ENCODE results near the gene KPNA6. TPM values are rescaled to one million over a fixed set of nuclear protein-coding genes. Genes with fewer than 3 reads are reported as not detected.

KPNA6 gene
- total and polyA plus RNA-seq, 10 of the 15 experiments (the other 5 are each of a cell fraction or from before 2014, with no cell fraction given): 11.1 to 55.6 (median 25.9) TPM

DNA sequence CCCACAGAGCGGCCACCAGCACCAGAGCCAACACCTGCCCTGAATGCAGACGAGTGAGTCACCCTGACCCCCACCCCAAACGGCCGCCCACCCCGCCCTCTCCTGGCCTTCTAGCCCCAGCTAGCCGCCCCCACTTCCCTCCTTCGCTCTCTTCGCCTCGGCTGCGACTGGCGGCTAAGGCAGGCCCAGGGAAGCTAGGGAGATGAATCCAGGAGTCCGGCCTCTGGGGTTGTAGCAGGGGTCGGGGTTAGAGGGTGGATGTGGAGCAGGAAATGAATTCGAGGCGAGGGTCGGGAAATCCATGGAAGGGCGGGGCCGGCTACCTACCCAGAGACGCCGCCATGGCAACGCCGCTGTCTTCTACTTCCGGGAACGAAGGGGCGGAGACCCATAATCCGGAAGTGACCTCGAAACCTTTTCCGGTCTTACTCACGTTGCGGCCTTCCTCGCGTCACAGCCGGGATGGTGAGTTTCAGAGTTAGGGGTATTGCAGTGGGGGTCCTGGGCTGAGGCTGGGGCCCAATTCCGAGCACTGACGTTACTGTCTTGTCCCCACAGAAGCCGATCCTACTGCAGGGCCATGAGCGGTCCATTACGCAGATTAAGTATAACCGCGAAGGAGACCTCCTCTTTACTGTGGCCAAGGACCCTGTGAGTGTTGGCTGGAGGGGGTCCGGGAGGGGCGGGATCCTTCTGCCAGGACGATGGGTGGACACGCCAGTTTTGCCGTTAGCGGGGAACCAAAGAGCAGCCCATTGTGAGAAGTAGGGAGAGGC is 114.3 kb downstream of the KPNA6 start, which contains the start of the genes EIF3I and TMEM234 (continued):
- TF ChIP-seq SMAD1 (IDR thresholded peaks at IDR 0.05; ENCODE audit: low read depth, partially characterized antibody) (peak; percentile 57), ASH2L (IDR thresholded peaks at IDR 0.05; ENCODE audit: borderline replicate concordance, low read depth) (no peak), BCL11A (IDR thresholded peaks at IDR 0.05; ENCODE audit: low read depth, low read length) (no peak), HDAC2 (IDR thresholded peaks at IDR 0.05) (no peak), SPI1 (IDR thresholded peaks at IDR 0.05; ENCODE audit: borderline replicate concordance, insufficient read depth, low read depth, low read length) (0 out of 2 replicates have a peak, but pooled peaks have one; percentile 25), LARP7 (IDR thresholded peaks at IDR 0.05) (no peak), STAT3 (IDR thresholded peaks at IDR 0.05; ENCODE audit: low read depth, low read length) (no peak), MEF2B (IDR thresholded peaks at IDR 0.05; ENCODE audit: partially characterized antibody, poor library complexity, severe bottlenecking) (peak; percentile 56), MEF2A (IDR thresholded peaks at IDR 0.05; ENCODE audit: insufficient read depth, low read depth, low read length) (no peak), BRCA1 (IDR thresholded peaks at IDR 0.05; ENCODE audit: low read depth, low read length) (no peak)
- TF ChIP-seq, protein P1, sequence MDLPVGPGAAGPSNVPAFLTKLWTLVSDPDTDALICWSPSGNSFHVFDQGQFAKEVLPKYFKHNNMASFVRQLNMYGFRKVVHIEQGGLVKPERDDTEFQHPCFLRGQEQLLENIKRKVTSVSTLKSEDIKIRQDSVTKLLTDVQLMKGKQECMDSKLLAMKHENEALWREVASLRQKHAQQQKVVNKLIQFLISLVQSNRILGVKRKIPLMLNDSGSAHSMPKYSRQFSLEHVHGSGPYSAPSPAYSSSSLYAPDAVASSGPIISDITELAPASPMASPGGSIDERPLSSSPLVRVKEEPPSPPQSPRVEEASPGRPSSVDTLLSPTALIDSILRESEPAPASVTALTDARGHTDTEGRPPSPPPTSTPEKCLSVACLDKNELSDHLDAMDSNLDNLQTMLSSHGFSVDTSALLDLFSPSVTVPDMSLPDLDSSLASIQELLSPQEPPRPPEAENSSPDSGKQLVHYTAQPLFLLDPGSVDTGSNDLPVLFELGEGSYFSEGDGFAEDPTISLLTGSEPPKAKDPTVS (IDR thresholded peaks at IDR 0.05; ENCODE audit: low read depth, low read length): 0 out of 2 replicates have a peak, but pooled peaks have one; percentile 16
- TF ChIP-seq, protein P2, sequence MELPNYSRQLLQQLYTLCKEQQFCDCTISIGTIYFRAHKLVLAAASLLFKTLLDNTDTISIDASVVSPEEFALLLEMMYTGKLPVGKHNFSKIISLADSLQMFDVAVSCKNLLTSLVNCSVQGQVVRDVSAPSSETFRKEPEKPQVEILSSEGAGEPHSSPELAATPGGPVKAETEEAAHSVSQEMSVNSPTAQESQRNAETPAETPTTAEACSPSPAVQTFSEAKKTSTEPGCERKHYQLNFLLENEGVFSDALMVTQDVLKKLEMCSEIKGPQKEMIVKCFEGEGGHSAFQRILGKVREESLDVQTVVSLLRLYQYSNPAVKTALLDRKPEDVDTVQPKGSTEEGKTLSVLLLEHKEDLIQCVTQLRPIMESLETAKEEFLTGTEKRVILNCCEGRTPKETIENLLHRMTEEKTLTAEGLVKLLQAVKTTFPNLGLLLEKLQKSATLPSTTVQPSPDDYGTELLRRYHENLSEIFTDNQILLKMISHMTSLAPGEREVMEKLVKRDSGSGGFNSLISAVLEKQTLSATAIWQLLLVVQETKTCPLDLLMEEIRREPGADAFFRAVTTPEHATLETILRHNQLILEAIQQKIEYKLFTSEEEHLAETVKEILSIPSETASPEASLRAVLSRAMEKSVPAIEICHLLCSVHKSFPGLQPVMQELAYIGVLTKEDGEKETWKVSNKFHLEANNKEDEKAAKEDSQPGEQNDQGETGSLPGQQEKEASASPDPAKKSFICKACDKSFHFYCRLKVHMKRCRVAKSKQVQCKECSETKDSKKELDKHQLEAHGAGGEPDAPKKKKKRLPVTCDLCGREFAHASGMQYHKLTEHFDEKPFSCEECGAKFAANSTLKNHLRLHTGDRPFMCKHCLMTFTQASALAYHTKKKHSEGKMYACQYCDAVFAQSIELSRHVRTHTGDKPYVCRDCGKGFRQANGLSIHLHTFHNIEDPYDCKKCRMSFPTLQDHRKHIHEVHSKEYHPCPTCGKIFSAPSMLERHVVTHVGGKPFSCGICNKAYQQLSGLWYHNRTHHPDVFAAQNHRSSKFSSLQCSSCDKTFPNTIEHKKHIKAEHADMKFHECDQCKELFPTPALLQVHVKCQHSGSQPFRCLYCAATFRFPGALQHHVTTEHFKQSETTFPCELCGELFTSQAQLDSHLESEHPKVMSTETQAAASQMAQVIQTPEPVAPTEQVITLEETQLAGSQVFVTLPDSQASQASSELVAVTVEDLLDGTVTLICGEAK (IDR thresholded peaks at IDR 0.05; ENCODE audit: borderline replicate concordance): peak; percentile 95
- TF ChIP-seq, protein P3, sequence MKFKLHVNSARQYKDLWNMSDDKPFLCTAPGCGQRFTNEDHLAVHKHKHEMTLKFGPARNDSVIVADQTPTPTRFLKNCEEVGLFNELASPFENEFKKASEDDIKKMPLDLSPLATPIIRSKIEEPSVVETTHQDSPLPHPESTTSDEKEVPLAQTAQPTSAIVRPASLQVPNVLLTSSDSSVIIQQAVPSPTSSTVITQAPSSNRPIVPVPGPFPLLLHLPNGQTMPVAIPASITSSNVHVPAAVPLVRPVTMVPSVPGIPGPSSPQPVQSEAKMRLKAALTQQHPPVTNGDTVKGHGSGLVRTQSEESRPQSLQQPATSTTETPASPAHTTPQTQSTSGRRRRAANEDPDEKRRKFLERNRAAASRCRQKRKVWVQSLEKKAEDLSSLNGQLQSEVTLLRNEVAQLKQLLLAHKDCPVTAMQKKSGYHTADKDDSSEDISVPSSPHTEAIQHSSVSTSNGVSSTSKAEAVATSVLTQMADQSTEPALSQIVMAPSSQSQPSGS (IDR thresholded peaks at IDR 0.05; ENCODE audit: low read length): no peak
- TF ChIP-seq, protein P4, sequence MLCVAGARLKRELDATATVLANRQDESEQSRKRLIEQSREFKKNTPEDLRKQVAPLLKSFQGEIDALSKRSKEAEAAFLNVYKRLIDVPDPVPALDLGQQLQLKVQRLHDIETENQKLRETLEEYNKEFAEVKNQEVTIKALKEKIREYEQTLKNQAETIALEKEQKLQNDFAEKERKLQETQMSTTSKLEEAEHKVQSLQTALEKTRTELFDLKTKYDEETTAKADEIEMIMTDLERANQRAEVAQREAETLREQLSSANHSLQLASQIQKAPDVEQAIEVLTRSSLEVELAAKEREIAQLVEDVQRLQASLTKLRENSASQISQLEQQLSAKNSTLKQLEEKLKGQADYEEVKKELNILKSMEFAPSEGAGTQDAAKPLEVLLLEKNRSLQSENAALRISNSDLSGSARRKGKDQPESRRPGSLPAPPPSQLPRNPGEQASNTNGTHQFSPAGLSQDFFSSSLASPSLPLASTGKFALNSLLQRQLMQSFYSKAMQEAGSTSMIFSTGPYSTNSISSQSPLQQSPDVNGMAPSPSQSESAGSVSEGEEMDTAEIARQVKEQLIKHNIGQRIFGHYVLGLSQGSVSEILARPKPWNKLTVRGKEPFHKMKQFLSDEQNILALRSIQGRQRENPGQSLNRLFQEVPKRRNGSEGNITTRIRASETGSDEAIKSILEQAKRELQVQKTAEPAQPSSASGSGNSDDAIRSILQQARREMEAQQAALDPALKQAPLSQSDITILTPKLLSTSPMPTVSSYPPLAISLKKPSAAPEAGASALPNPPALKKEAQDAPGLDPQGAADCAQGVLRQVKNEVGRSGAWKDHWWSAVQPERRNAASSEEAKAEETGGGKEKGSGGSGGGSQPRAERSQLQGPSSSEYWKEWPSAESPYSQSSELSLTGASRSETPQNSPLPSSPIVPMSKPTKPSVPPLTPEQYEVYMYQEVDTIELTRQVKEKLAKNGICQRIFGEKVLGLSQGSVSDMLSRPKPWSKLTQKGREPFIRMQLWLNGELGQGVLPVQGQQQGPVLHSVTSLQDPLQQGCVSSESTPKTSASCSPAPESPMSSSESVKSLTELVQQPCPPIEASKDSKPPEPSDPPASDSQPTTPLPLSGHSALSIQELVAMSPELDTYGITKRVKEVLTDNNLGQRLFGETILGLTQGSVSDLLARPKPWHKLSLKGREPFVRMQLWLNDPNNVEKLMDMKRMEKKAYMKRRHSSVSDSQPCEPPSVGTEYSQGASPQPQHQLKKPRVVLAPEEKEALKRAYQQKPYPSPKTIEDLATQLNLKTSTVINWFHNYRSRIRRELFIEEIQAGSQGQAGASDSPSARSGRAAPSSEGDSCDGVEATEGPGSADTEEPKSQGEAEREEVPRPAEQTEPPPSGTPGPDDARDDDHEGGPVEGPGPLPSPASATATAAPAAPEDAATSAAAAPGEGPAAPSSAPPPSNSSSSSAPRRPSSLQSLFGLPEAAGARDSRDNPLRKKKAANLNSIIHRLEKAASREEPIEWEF (IDR thresholded peaks at IDR 0.05; ENCODE audit: insufficient replicate concordance, low read depth, low read length): no peak
